ENCODE measurements around the gene RAB11FIP4. TPM values are rescaled to one million over a fixed set of nuclear protein-coding genes. Genes with fewer than 3 reads are reported as not detected.

RAB11FIP4 gene
- total and polyA plus RNA-seq, 2 of the 8 experiments (the other 6 are each of a cell fraction or from before 2014, with no cell fraction given), result 21.7 to 53.2 TPM

DNA sequence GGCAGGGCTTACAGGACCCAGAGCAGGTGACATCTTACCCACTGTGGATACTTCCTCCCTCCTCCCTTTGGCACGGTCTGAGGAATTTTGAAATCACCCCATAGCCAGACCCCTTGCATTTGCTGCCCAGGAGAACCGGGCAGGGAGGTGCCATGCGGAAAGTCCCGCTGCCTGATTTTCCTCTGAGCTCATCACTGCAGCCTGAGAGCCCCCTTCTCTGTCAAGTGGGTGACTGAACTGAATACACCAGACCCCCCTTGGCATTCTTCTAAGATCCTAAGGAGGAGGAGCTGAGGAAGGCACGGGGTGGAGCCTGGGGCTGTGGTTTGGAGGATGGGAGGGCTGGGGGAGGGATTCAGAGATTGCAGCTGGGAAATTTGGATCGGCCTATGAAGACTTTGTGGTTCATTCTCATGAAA, 173.4 kb downstream of the RAB11FIP4 start (continued):
- TF ChIP-seq RAD21 (IDR thresholded peaks at IDR 0.05 in 1 of 2, conservative IDR thresholded peaks at IDR 0.05 in 1 of 2; ENCODE audit: low read depth in 2 of 2, low read length in 2 of 2) (no peak), TEAD4 (IDR thresholded peaks at IDR 0.05; ENCODE audit: low read depth, low read length) (no peak), KDM5A (IDR thresholded peaks at IDR 0.05; ENCODE audit: low read length) (no peak)
